Posterior vena cava (tissue), 2 donors: Measurements from ENCODE around the gene TUBD1. TPM values are rescaled to one million over a fixed set of nuclear protein-coding genes. Genes with fewer than 3 reads are reported as not detected.
"Not testable (repeated sequence)": the region's sequence is repeated elsewhere in the genome, so short reads cannot be mapped to it uniquely, and the experiment has no call there.

Experiments
- DNase-seq: peaks from one replicate; pipeline ENCODE4 v3.0.0-alpha.2; 2020; ENCODE audit warnings: low spot score
- intact Hi-C, 2 donors: fragments of 100-400 bp; cut with DNase I; formaldehyde crosslinking; loops; one replicate each; pipeline versions ENCODE4 v1.14.1 to v1.14.2; 2022 to 2023
- microRNA-seq, 2 donors: library from miRNA; unstranded; fragments of <30 nt; microRNA quantifications; one replicate each; pipeline ENCODE4 v1.2.0, GENCODE V29; 2020 to 2021; ENCODE audit warnings: borderline microRNAs expressed in 2 of 2
- total RNA-seq, 2 donors: library from RNA; stranded (reverse); fragmentation: NEBNext Ultra II Directional; extraction: Animal tissue kit (Norgen Biotek cat#: 25700); gene quantifications; one replicate each; pipeline ENCODE4 v1.2.1, GENCODE V29; 2021
- donor health status: DM: yes; HTN: yes; CAD: no.
- donor health status: DM: yes; HTN: yes; CAD: no.

Gene TUBD1
- total RNA-seq, 2 donors from 2014 or later: 3.9 to 7.8 TPM

GRCh38 chr17:59829217-59830006 is 63.3 kb downstream of the TUBD1 start:
- DNase-seq: no peak
- intact Hi-C loops: loop anchor here in 1 of 2 donors (5.0 kb wide), 1 partner anchor 42 kb away; no protein-coding TSS in a partner anchor

GRCh38 chr17:59828819-59829216 is 63.9 kb downstream of the TUBD1 start:
- intact Hi-C loops: loop anchor here in 1 of 2 donors (5.0 kb wide), 1 partner anchor 42 kb away; no protein-coding TSS in a partner anchor
- DNase-seq: not testable (repeated sequence)

- DNase-seq: no peak
- intact Hi-C loops: loop anchor here in 1 of 2 donors (5.0 kb wide), 1 partner anchor 41 kb away; no protein-coding TSS in a partner anchor
These were observed 64.3 kb downstream of the TUBD1 start for GRCh38 chr17:59828478-59828760.

- intact Hi-C loops: loop anchor here in 1 of 2 donors (5.0 kb wide), 1 partner anchor 41 kb away; no protein-coding TSS in a partner anchor
- DNase-seq: no peak
These were observed 64.8 kb downstream of the TUBD1 start for GRCh38 chr17:59827721-59828477.

- intact Hi-C loops: loop anchor here in 1 of 2 donors (5.0 kb wide), 1 partner anchor 40 kb away; no protein-coding TSS in a partner anchor
- no peak for DNase-seq
These were observed 65.9 kb downstream of the TUBD1 start for GRCh38 chr17:59826706-59827453.

GRCh38 chr17:59825533-59826322 is 67.0 kb downstream of the TUBD1 start:
- DNase-seq: no peak
- intact Hi-C loops: loop anchor here in 1 of 2 donors (5.0 kb wide), 1 partner anchor 38 kb away; no protein-coding TSS in a partner anchor

- no peak for DNase-seq
- intact Hi-C loops: no loop called here
These were observed 76.8 kb downstream of the TUBD1 start for GRCh38 chr17:59815965-59816364.

- no peak for DNase-seq
- intact Hi-C loops: no loop called here
These were observed 78.1 kb downstream of the TUBD1 start for GRCh38 chr17:59814685-59815084.

- no peak for DNase-seq
- intact Hi-C loops: no loop called here
These were observed 78.5 kb downstream of the TUBD1 start for GRCh38 chr17:59814276-59814675.

GRCh38 chr17:59812139-59812538 is 80.6 kb downstream of the TUBD1 start:
- intact Hi-C loops: no loop called here
- DNase-seq: no peak

GRCh38 chr17:59811209-59811608 is 81.5 kb downstream of the TUBD1 start:
- no peak for DNase-seq
- intact Hi-C loops: no loop called here

- no peak for DNase-seq
- intact Hi-C loops: no loop called here
These were observed 81.9 kb downstream of the TUBD1 start for GRCh38 chr17:59810894-59811153.

Small RNA genes within 50 kb of the gene (microRNA-seq; reads per million reads assigned to microRNA genes)
- gene MIR21: 81,014 to 151,558 reads per million in 2 donors

Other genes starting within 250 kb of the TUBD1 start
- 10 to 100 TPM; 13.0 to 17.4 TPM for gene PTRH2, start 185.5 kb downstream of the TUBD1 start, total RNA-seq
- 100 to 1,000 TPM; 259 to 390 TPM for gene VMP1, start 185.3 kb downstream of the TUBD1 start, total RNA-seq
- gene RPS6KB1, start 178 bp upstream of the TUBD1 start, total RNA-seq: 10 to 100 TPM; 31.7 to 41.0 TPM
- 10 to 100 TPM; 12.9 to 13.6 TPM for gene RNFT1, start 71.8 kb upstream of the TUBD1 start, total RNA-seq
- 10 to 100 TPM; 13.1 to 16.3 TPM for gene HEATR6, start 186.0 kb upstream of the TUBD1 start, total RNA-seq